ENCODE results near the gene SRSF2.
"Not testable (repeated sequence)": the region's sequence is repeated elsewhere in the genome, so short reads cannot be mapped to it uniquely, and the experiment has no call there.

The SRSF2 gene

GRCh38 chr17:76737676-76738467 is 741 bp upstream of the SRSF2 start, which contains the start of gene MFSD11:
Gene MFSD11, plus strand, starts transcription at chr17:76738119. Its CDS starts 234 bp downstream, at chr17:76738353.
- DNase-seq: peak; percentile 66

- DNase-seq: no peak
Observed at GRCh38 chr17:76736349-76737081, 616 bp downstream of the SRSF2 start.

- DNase-seq: no peak
Observed at GRCh38 chr17:76735586-76736348, 1.4 kb downstream of the SRSF2 start.

- DNase-seq: no peak
Observed at GRCh38 chr17:76735006-76735405, 2.1 kb downstream of the SRSF2 start.

DNA sequence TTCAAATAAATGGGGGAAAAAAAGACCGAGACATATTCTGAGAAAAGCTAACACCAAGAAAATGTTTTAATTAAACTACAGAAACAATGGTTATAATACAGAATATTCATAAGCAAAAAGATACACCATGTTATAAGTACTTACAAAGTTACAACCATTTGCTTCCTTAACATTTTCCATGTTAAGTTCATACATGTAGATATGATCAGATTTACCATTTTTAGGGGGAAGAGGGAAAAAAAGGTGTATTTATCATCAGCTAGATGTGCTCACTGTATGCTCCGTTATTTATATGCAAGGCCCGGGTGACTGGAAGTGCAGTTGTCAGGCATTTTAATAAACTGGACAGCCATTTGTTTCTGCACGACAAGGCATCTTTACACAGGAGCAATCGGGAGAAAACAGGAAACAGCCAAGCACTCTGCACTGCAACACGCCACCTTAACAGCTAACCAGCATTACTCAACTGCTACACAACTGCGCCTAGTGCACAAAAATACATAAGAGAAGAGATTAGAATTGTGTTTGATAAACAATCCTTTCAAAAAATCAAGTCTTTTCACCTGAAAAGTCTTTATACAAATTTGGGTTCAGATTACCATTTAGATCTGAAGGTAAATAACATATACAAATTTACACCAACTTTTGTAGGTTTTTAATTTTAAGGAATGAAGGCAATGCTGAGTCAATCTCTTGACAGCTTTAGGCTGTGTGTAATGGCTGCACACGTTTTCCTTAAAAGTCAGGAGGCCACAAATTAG is 2.9 kb downstream of the SRSF2 start:
- DNase-seq: no peak

DNA sequence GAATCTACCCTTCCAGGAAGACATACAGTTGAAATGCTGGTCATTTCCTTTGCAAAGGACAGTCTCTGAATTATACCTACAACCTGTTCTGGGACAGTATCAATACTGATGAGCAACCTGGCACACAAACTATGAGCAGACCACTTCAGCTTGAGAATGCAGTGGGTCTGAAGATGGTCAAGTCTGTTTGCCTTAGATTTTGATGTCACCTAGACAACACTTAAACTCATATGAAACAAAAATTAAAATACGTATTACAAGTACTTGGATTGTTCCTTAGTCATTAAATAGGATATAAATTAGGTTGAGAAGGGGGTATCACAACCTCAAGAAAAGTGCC is 3.5 kb downstream of the SRSF2 start:
- DNase-seq: no peak

- no peak for DNase-seq
Observed at GRCh38 chr17:76732734-76733617, 4.2 kb downstream of the SRSF2 start.

DNA sequence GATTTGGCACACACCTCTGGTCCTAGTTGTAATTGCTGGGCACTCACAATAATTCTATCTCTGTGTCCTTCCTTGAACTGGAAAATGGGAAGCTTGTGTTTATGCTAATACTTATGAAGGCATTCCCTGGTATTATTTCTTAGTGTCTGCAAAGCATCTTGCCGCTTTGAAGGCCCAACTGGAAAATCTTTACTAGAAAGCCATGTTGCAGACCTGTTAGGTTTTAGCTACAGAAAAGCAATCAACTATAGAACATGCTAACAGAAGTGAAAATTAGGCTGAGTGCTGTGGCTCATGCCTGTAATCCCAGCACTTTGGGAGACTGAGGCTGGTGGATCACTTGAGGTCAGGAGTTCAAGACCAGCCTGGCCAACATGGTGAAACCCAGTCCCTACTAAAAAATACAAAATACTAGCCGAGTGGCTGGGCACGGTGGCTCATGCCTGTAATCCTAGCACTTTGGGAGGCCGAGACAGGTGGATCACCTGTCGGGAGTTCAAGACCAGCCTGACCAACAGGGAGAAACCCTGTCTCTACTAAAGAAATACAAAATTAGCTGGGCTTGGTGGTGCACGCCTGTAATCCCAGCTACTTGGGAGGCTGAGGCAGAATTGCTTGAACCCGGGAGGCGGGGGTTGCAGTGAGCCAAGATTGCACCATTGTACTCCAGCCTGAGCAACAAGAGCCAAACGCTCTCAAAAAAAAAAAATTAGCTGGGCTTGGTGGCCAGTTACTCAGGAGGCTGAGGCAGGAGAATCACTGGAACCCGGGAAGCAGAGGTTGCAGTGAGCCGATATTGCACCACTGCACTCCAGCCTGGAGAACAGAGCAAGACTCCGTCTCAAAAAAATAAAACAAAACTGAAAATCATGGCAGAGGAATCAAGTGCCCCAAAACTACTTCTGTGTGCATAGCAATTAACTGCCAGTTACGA is 5.1 kb downstream of the SRSF2 start:
- DNase-seq: not testable (repeated sequence)

DNA sequence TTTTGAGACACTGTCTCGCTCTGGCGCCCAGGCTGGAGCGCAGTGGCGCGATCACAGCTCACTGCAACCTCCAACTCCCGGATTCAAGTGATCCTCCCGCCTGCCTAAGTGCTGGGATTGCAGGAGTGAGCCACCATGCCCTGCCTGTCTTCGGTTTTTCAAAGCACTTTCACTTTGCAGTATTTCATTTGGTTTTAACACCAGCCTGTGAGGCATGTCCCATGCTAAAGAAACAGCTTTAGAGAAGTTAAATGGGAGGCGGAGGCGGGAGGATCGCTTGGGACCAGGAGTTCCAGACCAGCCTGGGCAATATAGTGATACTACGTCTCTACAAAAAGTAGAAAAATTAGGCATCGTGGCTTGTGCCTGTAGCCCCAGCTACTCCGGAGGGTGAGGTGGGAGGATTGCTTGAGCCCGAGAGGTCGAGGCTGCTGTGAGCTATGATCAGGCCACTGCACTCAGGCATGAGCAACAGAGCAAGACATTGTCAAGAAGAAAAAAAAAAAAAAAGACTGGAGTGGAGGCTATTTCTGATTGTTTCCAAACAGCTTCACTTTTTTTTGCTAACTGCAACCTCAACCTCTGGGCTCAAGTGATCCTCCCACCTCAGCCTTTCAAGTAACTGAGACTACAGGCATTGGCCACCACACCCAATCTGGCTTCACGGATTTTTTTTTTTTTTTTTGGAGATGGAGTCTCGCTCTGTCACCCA is 9.2 kb downstream of the SRSF2 start:
- no peak for DNase-seq

GRCh38 chr17:76726776-76727718 is 10.1 kb downstream of the SRSF2 start, which contains the start of gene METTL23:
Gene METTL23, plus strand, starts transcription at chr17:76726839. Its CDS starts 2,872 bp downstream, at chr17:76729711.
- DNase-seq: no peak

GRCh38 chr17:76726231-76726775 is 10.8 kb downstream of the SRSF2 start, which contains the start of gene JMJD6:
Gene JMJD6, minus strand, starts transcription at chr17:76726606. Its CDS starts 131 bp downstream, at chr17:76726475.
- DNase-seq: peak; percentile 80

DNA sequence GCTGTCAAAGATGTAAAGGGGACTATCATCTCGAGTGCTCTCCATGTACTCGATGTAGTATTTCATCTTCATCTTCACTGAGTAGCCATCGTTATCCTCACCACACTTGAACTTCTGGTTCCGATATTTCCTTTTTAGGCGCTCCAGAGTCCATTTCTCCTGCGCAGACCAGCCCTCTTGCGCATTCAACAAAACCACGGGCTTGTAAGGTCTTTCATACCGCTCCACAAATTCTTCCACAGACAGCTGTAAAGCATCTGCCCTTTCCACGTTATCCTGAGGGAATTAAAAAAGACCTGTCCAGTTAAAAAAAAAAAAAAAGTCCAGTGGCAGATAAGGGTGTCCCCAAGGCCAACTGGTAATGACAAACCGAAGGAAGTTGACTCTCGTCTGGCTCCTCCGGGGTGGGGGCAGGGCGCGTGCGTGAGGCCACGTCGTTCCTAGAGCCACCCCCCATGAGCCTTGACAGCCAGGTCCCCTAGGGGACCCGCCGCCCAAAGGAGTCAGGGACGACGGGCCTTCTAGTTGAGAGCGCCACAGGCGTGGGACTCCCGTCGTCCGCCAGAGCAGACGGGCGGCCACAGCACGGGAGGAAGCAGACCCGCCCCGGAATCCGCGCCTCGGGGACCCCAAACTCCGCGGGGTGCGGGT is 11.4 kb downstream of the SRSF2 start:
- no peak for DNase-seq

GRCh38 chr17:76723812-76724211 is 13.3 kb downstream of the SRSF2 start:
- no peak for DNase-seq

DNA sequence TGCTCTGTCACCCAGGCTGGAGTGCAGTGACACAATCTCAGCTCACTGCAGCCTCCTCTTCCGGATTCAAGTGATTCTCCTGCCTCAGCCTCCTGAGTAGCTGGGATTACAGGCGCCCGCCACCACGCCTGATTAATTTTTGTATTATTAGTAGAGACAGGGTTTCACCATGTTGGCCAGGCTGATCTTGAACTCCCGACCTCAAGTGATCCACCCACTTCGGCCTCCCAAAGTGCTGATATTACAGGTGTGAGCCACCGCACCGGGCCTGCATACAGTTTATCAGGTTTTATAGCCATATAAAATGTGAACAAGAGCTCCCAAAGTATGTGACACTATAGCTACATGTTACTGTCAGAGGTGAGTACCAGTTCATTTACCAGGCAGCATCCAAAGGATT is 14.2 kb downstream of the SRSF2 start:
- DNase-seq: not testable (repeated sequence)

GRCh38 chr17:76722279-76722678 is 14.9 kb downstream of the SRSF2 start:
- DNase-seq: no peak

DNA sequence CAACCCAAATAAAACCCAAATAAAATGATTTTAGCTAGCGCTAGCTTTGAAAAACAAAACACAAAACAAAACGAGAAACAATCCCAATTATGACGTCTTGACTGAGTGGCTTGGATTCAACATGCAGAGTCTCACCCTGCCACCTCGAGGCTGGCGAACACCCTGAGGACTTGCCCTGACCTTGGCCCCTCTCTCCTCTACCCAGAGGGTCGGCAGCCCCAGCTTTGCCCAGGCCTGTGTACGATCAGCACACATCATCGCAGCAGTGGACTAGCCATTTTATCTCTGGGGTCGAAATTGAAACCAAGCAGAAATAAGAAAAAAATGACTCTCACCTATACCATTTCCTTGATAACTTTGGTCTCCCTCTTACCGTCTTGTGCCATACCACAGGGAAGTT is 15.7 kb downstream of the SRSF2 start:
- DNase-seq: no peak

- no peak for DNase-seq
Observed at GRCh38 chr17:76720941-76721340, 16.2 kb downstream of the SRSF2 start.

DNA sequence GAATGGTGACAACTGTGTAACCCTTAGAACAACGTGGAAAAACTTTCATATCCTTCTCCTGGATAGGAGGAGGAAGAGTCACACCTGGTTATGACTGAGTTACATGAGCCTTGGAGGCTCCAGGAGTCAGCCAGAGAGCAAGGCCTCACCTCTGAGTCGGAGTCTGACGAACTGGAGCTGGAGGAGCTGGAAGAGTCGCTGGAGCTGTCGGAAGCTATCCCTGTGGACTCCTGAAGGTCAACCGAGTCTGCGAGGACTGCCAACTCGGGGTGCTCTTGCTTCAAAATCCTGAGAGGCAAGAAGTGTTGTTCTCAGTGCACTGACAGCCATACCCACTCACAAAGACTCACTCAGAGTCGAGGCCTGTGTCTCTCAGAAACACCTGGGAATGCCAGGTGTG is 16.9 kb downstream of the SRSF2 start:
- DNase-seq: no peak

All from cortex of kidney (tissue), 1 donor.